HEK293 (cell line): ENCODE measurements around the gene KCNMA1.

Experiments used
- AEBP2 ChIP-seq: fragments of 450-650 bp; formaldehyde crosslinking; IDR thresholded peaks from 2 replicates; pipeline ENCODE4 v1.5.1; 2016; ENCODE audit warnings: missing biosample characterization, missing genetic modification characterization, borderline replicate concordance
- MZF1 ChIP-seq: fragments of 450-650 bp; formaldehyde crosslinking; IDR thresholded peaks from 2 replicates; pipeline ENCODE4 v1.5.1; 2017; ENCODE audit warnings: missing biosample characterization, missing genetic modification characterization, borderline replicate concordance
- OVOL3 ChIP-seq: fragments of 450-650 bp; formaldehyde crosslinking; IDR thresholded peaks from 2 replicates; pipeline ENCODE4 v1.5.1; 2016; ENCODE audit warnings: missing biosample characterization, missing genetic modification characterization
- REST ChIP-seq: fragments of 450-650 bp; formaldehyde crosslinking; IDR thresholded peaks from 2 replicates; pipeline ENCODE4 v1.5.1; 2016; ENCODE audit warnings: missing biosample characterization, missing genetic modification characterization
- SCRT1 ChIP-seq: fragments of 450-650 bp; formaldehyde crosslinking; IDR thresholded peaks from 2 replicates; pipeline ENCODE4 v1.5.1; 2016; ENCODE audit warnings: missing biosample characterization, missing genetic modification characterization, borderline replicate concordance
- TCF7L2 ChIP-seq: IDR thresholded peaks from 2 replicates; pipeline ENCODE4 v1.6.1; 2011; ENCODE audit warnings: low read depth, mild to moderate bottlenecking, inconsistent platforms, low read length, moderate library complexity, borderline replicate concordance
- YY2 ChIP-seq: fragments of 450-650 bp; formaldehyde crosslinking; IDR thresholded peaks from 2 replicates; pipeline ENCODE4 v1.5.1; 2016; ENCODE audit warnings: missing biosample characterization, missing genetic modification characterization
- ZBTB44 ChIP-seq: fragments of 450-650 bp; IDR thresholded peaks from 2 replicates; pipeline ENCODE4 v1.5.1; 2018; ENCODE audit warnings: missing biosample characterization, mild to moderate bottlenecking, missing genetic modification characterization
- ZNF148 ChIP-seq: fragments of 450-650 bp; formaldehyde crosslinking; IDR thresholded peaks from 2 replicates; pipeline ENCODE4 v1.5.0; 2017; ENCODE audit warnings: missing biosample characterization, missing genetic modification characterization, borderline replicate concordance
- ZNF16 ChIP-seq: fragments of 450-650 bp; formaldehyde crosslinking; IDR thresholded peaks from 2 replicates; pipeline ENCODE4 v1.5.1; 2016; ENCODE audit warnings: low read depth, missing biosample characterization, missing genetic modification characterization
- ZNF175 ChIP-seq: fragments of 450-650 bp; formaldehyde crosslinking; IDR thresholded peaks from 2 replicates; pipeline ENCODE4 v1.5.1; 2016; ENCODE audit warnings: missing biosample characterization, missing genetic modification characterization
- ZNF2 ChIP-seq: fragments of 450-650 bp; formaldehyde crosslinking; IDR thresholded peaks from 2 replicates; pipeline ENCODE4 v1.5.1; 2016; ENCODE audit warnings: missing biosample characterization, missing genetic modification characterization
- ZNF280C ChIP-seq: fragments of 450-650 bp; formaldehyde crosslinking; IDR thresholded peaks from 2 replicates; pipeline ENCODE4 v1.5.1; 2016; ENCODE audit warnings: missing biosample characterization, missing genetic modification characterization
- ZNF302 ChIP-seq: fragments of 450-650 bp; formaldehyde crosslinking; IDR thresholded peaks from 2 replicates; pipeline ENCODE4 v1.5.1; 2016; ENCODE audit warnings: missing biosample characterization, missing genetic modification characterization, low read depth
- ZNF335 ChIP-seq: fragments of 450-650 bp; formaldehyde crosslinking; conservative IDR thresholded peaks from 2 replicates; pipeline ENCODE4 v1.5.1; 2016; ENCODE audit warnings: missing biosample characterization, missing genetic modification characterization
- ZNF341 ChIP-seq: fragments of 450-650 bp; formaldehyde crosslinking; IDR thresholded peaks from 2 replicates; pipeline ENCODE4; 2016; ENCODE audit warnings: low read depth, missing biosample characterization, missing genetic modification characterization
- ZNF354C ChIP-seq: fragments of 450-650 bp; formaldehyde crosslinking; IDR thresholded peaks from 2 replicates; pipeline ENCODE4 v1.5.1; 2016; ENCODE audit warnings: missing biosample characterization, missing genetic modification characterization, low read depth, borderline replicate concordance
- ZNF404 ChIP-seq: fragments of 450-650 bp; formaldehyde crosslinking; IDR thresholded peaks from 2 replicates; pipeline ENCODE4 v1.5.1; 2017; ENCODE audit warnings: missing biosample characterization, missing genetic modification characterization
- ZNF571 ChIP-seq: fragments of 450-650 bp; formaldehyde crosslinking; IDR thresholded peaks from 2 replicates; pipeline ENCODE4 v1.5.0; 2017; ENCODE audit warnings: missing biosample characterization, missing genetic modification characterization
- ZNF585B ChIP-seq: fragments of 450-650 bp; formaldehyde crosslinking; IDR thresholded peaks from 2 replicates; pipeline ENCODE4 v1.5.1; 2016; ENCODE audit warnings: missing biosample characterization, missing genetic modification characterization
- ZNF645 ChIP-seq: fragments of 450-650 bp; formaldehyde crosslinking; IDR thresholded peaks from 2 replicates; pipeline ENCODE4; 2016; ENCODE audit warnings: missing biosample characterization, missing genetic modification characterization
- ZNF664 ChIP-seq: fragments of 450-650 bp; formaldehyde crosslinking; IDR thresholded peaks from 2 replicates; pipeline ENCODE4 v1.5.1; 2016; ENCODE audit warnings: missing biosample characterization, missing genetic modification characterization
- ZNF701 ChIP-seq: fragments of 450-650 bp; formaldehyde crosslinking; IDR thresholded peaks from 2 replicates; pipeline ENCODE4 v1.5.1; 2016; ENCODE audit warnings: missing biosample characterization, missing genetic modification characterization
- ZSCAN5A ChIP-seq: fragments of 450-650 bp; formaldehyde crosslinking; IDR thresholded peaks from 2 replicates; pipeline ENCODE4 v1.5.1; 2016; ENCODE audit warnings: missing biosample characterization, missing genetic modification characterization
- ZXDB ChIP-seq: fragments of 450-650 bp; formaldehyde crosslinking; IDR thresholded peaks from 2 replicates; pipeline ENCODE4 v1.5.1; 2016; ENCODE audit warnings: missing biosample characterization, missing genetic modification characterization

The KCNMA1 gene

GRCh38 chr10:76974017-76974691 lies 663.5 kb downstream of the KCNMA1 start (continued):
- no peak for TF ChIP-seq ZNF645
- no peak for TF ChIP-seq ZNF302 (tag by site-specific recombination)
- no peak for TF ChIP-seq ZNF280C (tag by site-specific recombination)
- TF ChIP-seq ZNF2: no peak
- no peak for TF ChIP-seq ZNF354C (tag by site-specific recombination)
- peak; percentile 9; the same call in 1 of the 2 replicates for TF ChIP-seq ZNF335 (tag by site-specific recombination)
- TF ChIP-seq ZNF664 (tag by site-specific recombination): no peak
- TF ChIP-seq ZNF404 (tag by site-specific recombination): no peak
- TF ChIP-seq MZF1 (tag by site-specific recombination): no peak
- TF ChIP-seq TCF7L2: peak; percentile 71
- peak; percentile 63; the same call in 1 of the 2 replicates for TF ChIP-seq OVOL3 (tag by site-specific recombination)
- no peak for TF ChIP-seq YY2 (tag by site-specific recombination)
- no peak for TF ChIP-seq ZNF16 (tag by site-specific recombination)
- TF ChIP-seq ZNF571 (tag by site-specific recombination): no peak
- TF ChIP-seq ZNF148: no peak
- no peak for TF ChIP-seq ZNF341 (tag by site-specific recombination)
- TF ChIP-seq ZSCAN5A (tag by site-specific recombination): no peak
- no peak for TF ChIP-seq ZNF175 (tag by site-specific recombination)
- TF ChIP-seq ZBTB44 (tag by site-specific recombination): no peak
- no peak for TF ChIP-seq SCRT1 (tag by site-specific recombination)
- no peak for TF ChIP-seq ZNF701 (tag by site-specific recombination)
- no peak for TF ChIP-seq ZXDB (tag by site-specific recombination)
- no peak for TF ChIP-seq REST (tag by site-specific recombination)
- no peak for TF ChIP-seq ZNF585B (tag by site-specific recombination)
- no peak for TF ChIP-seq AEBP2 (tag by site-specific recombination)
